ENCODE measurements around the gene DHFR. TPM values are rescaled to one million over a fixed set of nuclear protein-coding genes. Genes with fewer than 3 reads are reported as not detected.

The DHFR gene
- total and polyA plus RNA-seq, 9 of the 15 experiments (the other 6 are each of a cell fraction or from before 2014, with no cell fraction given): 45.6 to 176 (median 97.7) TPM

- TF ChIP-seq, protein P1, sequence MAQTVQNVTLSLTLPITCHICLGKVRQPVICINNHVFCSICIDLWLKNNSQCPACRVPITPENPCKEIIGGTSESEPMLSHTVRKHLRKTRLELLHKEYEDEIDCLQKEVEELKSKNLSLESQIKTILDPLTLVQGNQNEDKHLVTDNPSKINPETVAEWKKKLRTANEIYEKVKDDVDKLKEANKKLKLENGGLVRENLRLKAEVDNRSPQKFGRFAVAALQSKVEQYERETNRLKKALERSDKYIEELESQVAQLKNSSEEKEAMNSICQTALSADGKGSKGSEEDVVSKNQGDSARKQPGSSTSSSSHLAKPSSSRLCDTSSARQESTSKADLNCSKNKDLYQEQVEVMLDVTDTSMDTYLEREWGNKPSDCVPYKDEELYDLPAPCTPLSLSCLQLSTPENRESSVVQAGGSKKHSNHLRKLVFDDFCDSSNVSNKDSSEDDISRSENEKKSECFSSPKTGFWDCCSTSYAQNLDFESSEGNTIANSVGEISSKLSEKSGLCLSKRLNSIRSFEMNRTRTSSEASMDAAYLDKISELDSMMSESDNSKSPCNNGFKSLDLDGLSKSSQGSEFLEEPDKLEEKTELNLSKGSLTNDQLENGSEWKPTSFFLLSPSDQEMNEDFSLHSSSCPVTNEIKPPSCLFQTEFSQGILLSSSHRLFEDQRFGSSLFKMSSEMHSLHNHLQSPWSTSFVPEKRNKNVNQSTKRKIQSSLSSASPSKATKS (CRISPR knock-in tag; IDR thresholded peaks at IDR 0.05): no peak
- TF ChIP-seq DLX4 (CRISPR knock-in tag; IDR thresholded peaks at IDR 0.05): no peak
- peak in 1 of 2 experiments; percentile 29; a peak in 1 of 4 replicates for TF ChIP-seq KDM4B (IDR thresholded peaks at IDR 0.05; ENCODE audit: borderline replicate concordance in 2 of 2, low read depth in 1 of 2)
- no peak for TF ChIP-seq CREB3 (tag; conservative IDR thresholded peaks at IDR 0.05; ENCODE audit: low read depth)
- 0 out of 4 replicates have a peak, but pooled peaks of 1 of the 2 experiments have one; percentile 5 for TF ChIP-seq RAD21 (CRISPR knock-in tag; conservative IDR thresholded peaks at IDR 0.05 in 1 of 2, IDR thresholded peaks at IDR 0.05 in 1 of 2)
- TF ChIP-seq RCOR1 (IDR thresholded peaks at IDR 0.05; ENCODE audit: borderline replicate concordance in 1 of 2, low read depth in 2 of 2, low read length in 2 of 2): peak in 1 of 2 experiments; percentile 4; a peak in 1 of 4 replicates
- TF ChIP-seq NONO (IDR thresholded peaks at IDR 0.05; ENCODE audit: low read depth in 2 of 2, low read length in 1 of 2): 0 out of 4 replicates have a peak, but pooled peaks of 1 of the 2 experiments have one; percentile 25
- no peak for TF ChIP-seq ASH1L (IDR thresholded peaks at IDR 0.05; ENCODE audit: borderline replicate concordance, low read depth, partially characterized antibody)
- TF ChIP-seq POLR2H (tag; IDR thresholded peaks at IDR 0.05; ENCODE audit: low read depth): peak; percentile 93
- TF ChIP-seq HNRNPK (IDR thresholded peaks at IDR 0.05; ENCODE audit: low read depth, low read length, poor library complexity, severe bottlenecking): no peak
- peak; percentile 76 for TF ChIP-seq ZNF766 (CRISPR knock-in tag; conservative IDR thresholded peaks at IDR 0.05)
- TF ChIP-seq RBM22 (IDR thresholded peaks at IDR 0.05; ENCODE audit: low read depth, low read length, poor library complexity, severe bottlenecking): no peak
- TF ChIP-seq RNF2 (IDR thresholded peaks at IDR 0.05): 0 out of 2 replicates have a peak, but pooled peaks have one; percentile 4
- TF ChIP-seq ZBTB43 (CRISPR knock-in tag; IDR thresholded peaks at IDR 0.05): no peak
- 0 out of 2 replicates have a peak, but pooled peaks have one; percentile 3 for TF ChIP-seq TEAD4 (IDR thresholded peaks at IDR 0.05; ENCODE audit: low read length)
- TF ChIP-seq TEAD4 (CRISPR knock-in tag; IDR thresholded peaks at IDR 0.05; ENCODE audit: borderline replicate concordance): no peak
- peak; percentile 67; the same call in 1 of the 2 replicates for TF ChIP-seq ZNF395 (CRISPR knock-in tag; IDR thresholded peaks at IDR 0.05)
Observed at GRCh38 chr5:80654391-80655230, at the start of gene DHFR, which contains the start of gene MSH3 (continued).
